A549 (cell line): ENCODE data around the gene SLCO4C1. TPM values are rescaled to one million over a fixed set of nuclear protein-coding genes. Genes with fewer than 3 reads are reported as not detected.

Source experiments
- ATAC-seq, 2 experiments: fragments of 200-7000 bp in 1 of 2; fragments of >200 bp in 1 of 2; cut with Nextera tagmentation in 1 of 2; cut with Tn5 transposase in 1 of 2; 3 replicates each; pipeline versions ENCODE4 v1.8.0 to v1.9.1; 2018 to 2020; ENCODE audit warnings: mild to moderate bottlenecking in 1 of 2, moderate library complexity in 1 of 2
- CTCF ChIA-PET: fragments of 300-600 bp; sonication (Branson Sonifier 250); formaldehyde crosslinking; extraction: SDS; loops from one replicate; lab custom pipeline; 2021; ENCODE audit warnings: antibody characterized with exemption, inconsistent platforms; lab: Yijun Ruan, JAX
- POLR2A ChIA-PET: fragments of 350-600 bp; formaldehyde crosslinking; extraction: SDS; loops from one replicate; lab custom pipeline; 2021; ENCODE audit warnings: antibody characterized with exemption, inconsistent platforms; lab: Yijun Ruan, JAX
- DNase-seq, 2 experiments: peaks; one replicate each; pipeline versions ENCODE4 v3.0.0 to v3.0.0-alpha.2; 2011 to 2016; ENCODE audit warnings: low read depth in 1 of 2, low spot score in 1 of 2
- FAIRE-seq: peaks from 2 replicates; lab custom pipeline; 2011; peaks lifted over from hg19 to GRCh38; lab: Jason Lieb, UNC
- H3K27ac ChIP-seq, 2 experiments: fragments of >200 bp; sonication (Bioruptor Twin); formaldehyde crosslinking; 3 replicates each; pipeline ENCODE4 v1.5.1; 2016 to 2017
- H3K4me1 ChIP-seq: fragments of >200 bp; sonication (Bioruptor Twin); formaldehyde crosslinking; 3 replicates; pipeline ENCODE4 v1.6.1; 2016
- H3K4me2 ChIP-seq: fragments of >200 bp; sonication (Bioruptor Twin); formaldehyde crosslinking; 3 replicates; pipeline ENCODE4 v1.6.1; 2016
- H3K4me3 ChIP-seq: fragments of >200 bp; sonication (Bioruptor Twin); formaldehyde crosslinking; 3 replicates; pipeline ENCODE4 v1.5.1; 2016
- H3K9me3 ChIP-seq: fragments of >200 bp; sonication (Bioruptor Twin); formaldehyde crosslinking; 3 replicates; pipeline ENCODE4 v1.6.1; 2016
- BHLHE40 ChIP-seq: IDR thresholded peaks from 2 replicates; pipeline ENCODE4 v1.6.1; 2012; ENCODE audit warnings: low read depth, low read length, inconsistent platforms
- CBX8 ChIP-seq: fragments of 200-600 bp; sonication (generic); IDR thresholded peaks from 2 replicates; pipeline ENCODE4 v1.6.1; 2016
- CEBPB ChIP-seq, 2 experiments: fragments of >200 bp in 1 of 2; sonication (Bioruptor Twin) in 1 of 2; formaldehyde crosslinking in 1 of 2; IDR thresholded peaks; 2 replicates each; pipeline ENCODE4 v1.6.1; 2012 to 2016
- CHD2 ChIP-seq: fragments of 150-350 bp; IDR thresholded peaks from 2 replicates; pipeline ENCODE4 v1.6.1; 2014; ENCODE audit warnings: low read length; ENCODE audit not compliant: partially characterized antibody
- CHD4 ChIP-seq: fragments of 200-600 bp; sonication (generic); IDR thresholded peaks from 2 replicates; pipeline ENCODE4 v1.6.1; 2016; ENCODE audit warnings: antibody characterized with exemption, mild to moderate bottlenecking, borderline replicate concordance
- EP300 ChIP-seq, 2 experiments: fragments of >200 bp; sonication (Bioruptor Twin); formaldehyde crosslinking; IDR thresholded peaks; 2 replicates in 1 of 2; 3 replicates in 1 of 2; pipeline ENCODE4 v1.6.1; 2016 to 2017
- FOXS1 ChIP-seq: fragments of 250-450 bp; sonication (Bioruptor Pico); IDR thresholded peaks from 2 replicates; pipeline ENCODE4 v1.5.0; 2020; ENCODE audit warnings: mild to moderate bottlenecking, moderate library complexity
- HDAC2 ChIP-seq: fragments of 200-600 bp; sonication (generic); IDR thresholded peaks from 2 replicates; pipeline ENCODE4 v1.6.1; 2016
- HOXB13 ChIP-seq: fragments of 250-450 bp; sonication (Bioruptor Pico); IDR thresholded peaks from 2 replicates; pipeline ENCODE4 v1.5.0; 2020; ENCODE audit warnings: low read depth, mild to moderate bottlenecking, moderate library complexity
- JUN ChIP-seq, 2 experiments: fragments of >200 bp; sonication (Bioruptor Twin); formaldehyde crosslinking; IDR thresholded peaks; 2 replicates in 1 of 2; 3 replicates in 1 of 2; pipeline ENCODE4 v1.6.1; 2016 to 2017
- JUNB ChIP-seq: fragments of >200 bp; sonication (Bioruptor Twin); formaldehyde crosslinking; IDR thresholded peaks from 2 replicates; pipeline ENCODE4 v1.6.1; 2016
- KDM5A ChIP-seq: fragments of 200-600 bp; sonication (generic); IDR thresholded peaks from 2 replicates; pipeline ENCODE4 v1.6.1; 2016; ENCODE audit warnings: antibody characterized with exemption, mild to moderate bottlenecking
- MAZ ChIP-seq: fragments of 150-350 bp; IDR thresholded peaks from 2 replicates; pipeline ENCODE4 v1.6.1; 2014; ENCODE audit warnings: antibody characterized with exemption, low read depth, low read length, borderline replicate concordance
- MYC ChIP-seq: IDR thresholded peaks from 2 replicates; pipeline ENCODE4 v1.6.1; 2012; ENCODE audit warnings: mild to moderate bottlenecking, inconsistent platforms, low read length, improper control_type of control experiment, borderline replicate concordance
- NR3C1 ChIP-seq: fragments of >200 bp; sonication (Bioruptor Twin); formaldehyde crosslinking; IDR thresholded peaks from 3 replicates; pipeline ENCODE4 v1.6.1; 2017
- POLR2AphosphoS2 ChIP-seq: conservative IDR thresholded peaks from 2 replicates; pipeline ENCODE4 v1.6.1; 2012; ENCODE audit warnings: low read length, improper control_type of control experiment, inconsistent platforms
- RAD21 ChIP-seq, 2 experiments: fragments of >200 bp in 1 of 2; sonication (Bioruptor Twin) in 1 of 2; formaldehyde crosslinking in 1 of 2; IDR thresholded peaks in 1 of 2; conservative IDR thresholded peaks in 1 of 2; 2 replicates in 1 of 2; 3 replicates in 1 of 2; pipeline ENCODE4 v1.6.1; 2012 to 2018; ENCODE audit warnings: inconsistent platforms in 1 of 2
- WGBS: methylation state at CpG from one replicate; pipeline ENCODE4 v1.1.6; 2017; ENCODE audit errors: missing lambda C conversion rate; 5-methylcytosine and 5-hydroxymethylcytosine counted together
- polyA plus RNA-seq, 4 experiments: library from polyadenylated mRNA; depleted of rRNA in 3 of 4; stranded (reverse); fragments of >200 nt; fragmentation: RNase III in 1 of 4; extraction: RNeasy Plus Mini Kit Qiagen cat#74134 plus additional on column Dnase treatment in 1 of 4; gene quantifications; 2 replicates in 3 of 4; 3 replicates in 1 of 4; pipeline ENCODE4 v1.2.3, GENCODE V29; 2011 to 2017
- TF ChIP-seq, protein P1 (sequence below): IDR thresholded peaks from 2 replicates; pipeline ENCODE4 v1.6.1; 2012
- TF ChIP-seq, protein P2 (sequence below): fragments of >200 bp; sonication (Bioruptor Twin); formaldehyde crosslinking; IDR thresholded peaks from 3 replicates; pipeline ENCODE4 v1.5.1; 2016
- TF ChIP-seq, protein P3 (sequence below): fragments of 200-600 bp; sonication (generic); IDR thresholded peaks from 2 replicates; pipeline ENCODE4 v1.6.1; 2016; ENCODE audit warnings: antibody characterized with exemption, mild to moderate bottlenecking, moderate library complexity
- TF ChIP-seq, protein P4 (sequence below): fragments of 250-450 bp; sonication (Bioruptor Pico); IDR thresholded peaks from 2 replicates; pipeline ENCODE4 v1.5.0; 2020; ENCODE audit warnings: low read depth, mild to moderate bottlenecking, moderate library complexity

SLCO4C1 gene
- polyA plus RNA-seq, 2 of the 4 experiments (the other 2 are of a cell fraction): 0.06 to 0.10 TPM

DNA sequence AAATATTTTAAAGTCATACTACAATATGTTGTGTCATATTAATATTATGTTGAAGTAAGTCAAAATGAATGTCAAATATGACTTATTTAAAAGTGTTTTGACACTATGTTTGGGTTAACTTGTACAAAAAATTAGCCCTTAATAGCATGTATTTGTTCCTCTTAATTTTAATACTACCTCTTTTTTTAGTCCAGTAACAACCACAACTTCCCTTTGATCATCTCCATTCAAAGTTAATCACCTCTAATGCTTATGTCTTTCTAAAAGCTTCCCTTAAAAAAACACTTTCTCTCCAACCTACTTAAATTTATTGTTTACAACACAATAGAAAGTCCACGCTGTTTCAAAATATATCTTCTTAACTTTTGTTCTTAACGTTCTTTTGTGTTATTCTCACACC is 9.6 kb downstream of the SLCO4C1 start:
- CTCF ChIA-PET: no interaction called here
- Histone ChIP-seq H3K4me2 (no peak overlapping the region), H3K4me1 (no peaks in the 10 kb centered on the region), H3K9me3 (no peaks in the 10 kb centered on the region), H3K27ac (no peak overlapping the region), H3K4me3 (no peak overlapping the region)
- no peak for FAIRE-seq
- ATAC-seq: no peak
- POLR2A ChIA-PET: no interaction called here
- WGBS: 60% methylated on average over 2 of the region's 2 CpGs
- TF ChIP-seq BHLHE40: no peak
- no peak for TF ChIP-seq MAZ
- no peak for TF ChIP-seq KDM5A
- TF ChIP-seq JUNB: no peak
- TF ChIP-seq HDAC2: no peak
- no peak for TF ChIP-seq NR3C1
- no peak for DNase-seq

DNA sequence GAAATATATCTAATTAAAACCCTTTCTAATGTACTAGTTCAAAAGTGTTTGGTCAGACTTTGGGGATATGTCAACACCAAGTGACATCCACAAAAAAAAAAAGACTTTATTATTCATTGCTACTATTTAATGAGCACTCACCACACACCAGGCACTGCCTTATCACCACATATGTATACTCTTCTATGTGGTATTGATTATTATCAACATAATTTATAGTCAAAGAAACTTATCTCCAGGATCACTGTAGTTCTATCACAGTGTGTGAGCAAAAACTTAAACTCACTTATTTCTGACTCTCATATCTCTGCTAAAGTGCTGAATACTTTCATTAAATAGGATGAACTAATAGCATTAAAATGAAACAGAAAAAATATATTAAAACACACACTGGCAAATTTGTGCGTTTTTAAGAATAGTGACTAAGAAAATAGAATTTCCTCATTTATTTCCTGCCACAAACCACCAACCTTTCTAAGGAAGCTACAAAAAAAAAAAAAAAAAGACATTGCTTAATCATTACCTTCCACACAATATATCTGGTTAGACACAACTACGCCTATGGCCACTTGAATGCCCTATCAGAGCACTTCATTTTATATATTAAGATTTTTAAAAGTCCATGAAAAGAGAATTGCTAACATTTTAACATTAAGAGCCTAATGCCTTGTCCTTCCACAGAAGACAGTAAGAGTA is 12.8 kb downstream of the SLCO4C1 start:
- FAIRE-seq (no peak), ATAC-seq (no peak), DNase-seq (no peak)
- CTCF ChIA-PET: no interaction called here
- no peak overlapping the region for H3K27ac ChIP-seq
- 18% methylated on average over 2 of the region's 2 CpGs for WGBS
- POLR2A ChIA-PET: no interaction called here
- H3K4me1 ChIP-seq: no peaks in the 10 kb centered on the region
- no peak overlapping the region for H3K4me3 ChIP-seq
- TF ChIP-seq MAZ: no peak
- no peak overlapping the region for H3K4me2 ChIP-seq
- H3K9me3 ChIP-seq: no peaks in the 10 kb centered on the region

DNA sequence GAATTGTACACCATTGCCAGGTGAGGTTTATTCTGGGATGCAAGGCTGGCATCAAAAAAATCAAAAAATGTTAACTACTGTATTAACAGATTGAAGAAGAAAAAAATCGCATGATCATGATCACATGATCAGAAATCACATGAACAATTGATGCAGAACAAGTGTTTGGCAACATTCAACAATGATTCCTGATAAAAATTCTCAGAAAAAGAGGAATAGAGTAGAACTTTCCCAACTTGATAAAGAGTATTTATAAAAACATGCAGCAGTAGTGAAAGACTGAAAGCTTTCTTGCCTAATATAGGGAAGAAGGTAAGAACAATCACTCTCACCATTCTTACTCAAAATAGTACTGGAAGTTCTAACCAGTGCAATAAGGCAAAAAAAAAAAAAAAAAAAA is 16.4 kb downstream of the SLCO4C1 start:
- ChIA-PET CTCF (no interaction called here), POLR2A (no interaction called here)
- DNase-seq (no peak), FAIRE-seq (no peak), ATAC-seq (no peak)
- H3K4me3 ChIP-seq: no peak overlapping the region
- H3K9me3 ChIP-seq: no peaks in the 10 kb centered on the region
- H3K4me2 ChIP-seq: no peak overlapping the region
- no peak overlapping the region for H3K27ac ChIP-seq
- WGBS: 0% methylated on average over 1 of the region's 1 CpG
- TF ChIP-seq HDAC2 (no peak), MYC (no peak), CBX8 (no peak), RAD21 (conservative IDR thresholded peaks at IDR 0.05 in 1 of 2, IDR thresholded peaks at IDR 0.05 in 1 of 2) (no peak), JUN (IDR thresholded peaks at IDR 0.05) (no peak), KDM5A (no peak), CHD4 (no peak), CHD2 (no peak), BHLHE40 (no peak)
- TF ChIP-seq, protein P1, sequence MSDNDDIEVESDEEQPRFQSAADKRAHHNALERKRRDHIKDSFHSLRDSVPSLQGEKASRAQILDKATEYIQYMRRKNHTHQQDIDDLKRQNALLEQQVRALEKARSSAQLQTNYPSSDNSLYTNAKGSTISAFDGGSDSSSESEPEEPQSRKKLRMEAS: no peak
- TF ChIP-seq, protein P2, sequence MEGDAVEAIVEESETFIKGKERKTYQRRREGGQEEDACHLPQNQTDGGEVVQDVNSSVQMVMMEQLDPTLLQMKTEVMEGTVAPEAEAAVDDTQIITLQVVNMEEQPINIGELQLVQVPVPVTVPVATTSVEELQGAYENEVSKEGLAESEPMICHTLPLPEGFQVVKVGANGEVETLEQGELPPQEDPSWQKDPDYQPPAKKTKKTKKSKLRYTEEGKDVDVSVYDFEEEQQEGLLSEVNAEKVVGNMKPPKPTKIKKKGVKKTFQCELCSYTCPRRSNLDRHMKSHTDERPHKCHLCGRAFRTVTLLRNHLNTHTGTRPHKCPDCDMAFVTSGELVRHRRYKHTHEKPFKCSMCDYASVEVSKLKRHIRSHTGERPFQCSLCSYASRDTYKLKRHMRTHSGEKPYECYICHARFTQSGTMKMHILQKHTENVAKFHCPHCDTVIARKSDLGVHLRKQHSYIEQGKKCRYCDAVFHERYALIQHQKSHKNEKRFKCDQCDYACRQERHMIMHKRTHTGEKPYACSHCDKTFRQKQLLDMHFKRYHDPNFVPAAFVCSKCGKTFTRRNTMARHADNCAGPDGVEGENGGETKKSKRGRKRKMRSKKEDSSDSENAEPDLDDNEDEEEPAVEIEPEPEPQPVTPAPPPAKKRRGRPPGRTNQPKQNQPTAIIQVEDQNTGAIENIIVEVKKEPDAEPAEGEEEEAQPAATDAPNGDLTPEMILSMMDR: no peak
- no peaks in the 10 kb centered on the region for H3K4me1 ChIP-seq

DNA sequence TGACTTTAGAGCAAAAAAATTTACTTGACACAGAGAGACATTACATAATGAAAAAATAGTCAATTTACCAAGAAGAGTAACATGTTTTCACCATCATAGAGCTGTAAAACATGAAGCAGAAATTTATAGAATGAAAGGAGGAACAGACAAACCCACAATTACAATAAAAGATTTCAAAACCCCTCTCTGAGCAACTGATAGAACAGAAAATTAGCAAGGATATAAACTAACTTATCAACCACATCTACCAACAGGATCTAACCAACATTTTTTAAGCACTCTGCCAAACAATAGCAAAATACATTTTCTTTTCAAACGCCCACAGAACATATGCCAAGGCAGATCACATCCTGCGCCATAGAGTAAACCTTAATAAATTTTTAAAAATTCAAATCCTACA is 17.9 kb downstream of the SLCO4C1 start:
- Histone ChIP-seq H3K9me3 (no peaks in the 10 kb centered on the region), H3K4me3 (no peak overlapping the region), H3K27ac (no peak overlapping the region), H3K4me1 (no peaks in the 10 kb centered on the region), H3K4me2 (no peak overlapping the region)
- CTCF ChIA-PET: no interaction called here
- whole genome bisulfite sequencing: 51% methylated on average over 2 of the region's 2 CpGs
- POLR2A ChIA-PET: no interaction called here
- DNase-seq (no peak), FAIRE-seq (no peak), ATAC-seq (no peak)
- TF ChIP-seq CBX8 (no peak), JUN (IDR thresholded peaks at IDR 0.05) (no peak), POLR2AphosphoS2 (no peak), CEBPB (IDR thresholded peaks at IDR 0.05) (no peak), HOXB13 (CRISPR knock-in tag) (no peak), RAD21 (conservative IDR thresholded peaks at IDR 0.05 in 1 of 2, IDR thresholded peaks at IDR 0.05 in 1 of 2) (no peak), FOXS1 (no peak), EP300 (IDR thresholded peaks at IDR 0.05) (no peak)
- TF ChIP-seq, protein P3, sequence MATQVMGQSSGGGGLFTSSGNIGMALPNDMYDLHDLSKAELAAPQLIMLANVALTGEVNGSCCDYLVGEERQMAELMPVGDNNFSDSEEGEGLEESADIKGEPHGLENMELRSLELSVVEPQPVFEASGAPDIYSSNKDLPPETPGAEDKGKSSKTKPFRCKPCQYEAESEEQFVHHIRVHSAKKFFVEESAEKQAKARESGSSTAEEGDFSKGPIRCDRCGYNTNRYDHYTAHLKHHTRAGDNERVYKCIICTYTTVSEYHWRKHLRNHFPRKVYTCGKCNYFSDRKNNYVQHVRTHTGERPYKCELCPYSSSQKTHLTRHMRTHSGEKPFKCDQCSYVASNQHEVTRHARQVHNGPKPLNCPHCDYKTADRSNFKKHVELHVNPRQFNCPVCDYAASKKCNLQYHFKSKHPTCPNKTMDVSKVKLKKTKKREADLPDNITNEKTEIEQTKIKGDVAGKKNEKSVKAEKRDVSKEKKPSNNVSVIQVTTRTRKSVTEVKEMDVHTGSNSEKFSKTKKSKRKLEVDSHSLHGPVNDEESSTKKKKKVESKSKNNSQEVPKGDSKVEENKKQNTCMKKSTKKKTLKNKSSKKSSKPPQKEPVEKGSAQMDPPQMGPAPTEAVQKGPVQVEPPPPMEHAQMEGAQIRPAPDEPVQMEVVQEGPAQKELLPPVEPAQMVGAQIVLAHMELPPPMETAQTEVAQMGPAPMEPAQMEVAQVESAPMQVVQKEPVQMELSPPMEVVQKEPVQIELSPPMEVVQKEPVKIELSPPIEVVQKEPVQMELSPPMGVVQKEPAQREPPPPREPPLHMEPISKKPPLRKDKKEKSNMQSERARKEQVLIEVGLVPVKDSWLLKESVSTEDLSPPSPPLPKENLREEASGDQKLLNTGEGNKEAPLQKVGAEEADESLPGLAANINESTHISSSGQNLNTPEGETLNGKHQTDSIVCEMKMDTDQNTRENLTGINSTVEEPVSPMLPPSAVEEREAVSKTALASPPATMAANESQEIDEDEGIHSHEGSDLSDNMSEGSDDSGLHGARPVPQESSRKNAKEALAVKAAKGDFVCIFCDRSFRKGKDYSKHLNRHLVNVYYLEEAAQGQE: no peak
- TF ChIP-seq, protein P4, sequence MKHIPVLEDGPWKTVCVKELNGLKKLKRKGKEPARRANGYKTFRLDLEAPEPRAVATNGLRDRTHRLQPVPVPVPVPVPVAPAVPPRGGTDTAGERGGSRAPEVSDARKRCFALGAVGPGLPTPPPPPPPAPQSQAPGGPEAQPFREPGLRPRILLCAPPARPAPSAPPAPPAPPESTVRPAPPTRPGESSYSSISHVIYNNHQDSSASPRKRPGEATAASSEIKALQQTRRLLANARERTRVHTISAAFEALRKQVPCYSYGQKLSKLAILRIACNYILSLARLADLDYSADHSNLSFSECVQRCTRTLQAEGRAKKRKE (CRISPR knock-in tag): no peak
- TF ChIP-seq, protein P2: no peak
